Activated CD8-positive, alpha-beta T cell treated with anti-CD3 and anti-CD28 coated beads for 36 hours (primary cell): ENCODE measurements around the gene CEACAM20. TPM values are rescaled to one million over a fixed set of nuclear protein-coding genes. Genes with fewer than 3 reads are reported as not detected.
"Not testable (repeated sequence)": the region's sequence is repeated elsewhere in the genome, so short reads cannot be mapped to it uniquely, and the experiment has no call there.

Source experiments
- ATAC-seq: fragments of 200-7000 bp; cut with Tn5 transposase; one replicate; pipeline ENCODE4 v1.10.0; 2021; ENCODE audit warnings: mild to moderate bottlenecking, moderate library complexity
- CTCF ChIA-PET: fragments of 350-600 bp; sonication (Branson Sonifier 250); formaldehyde crosslinking; loops from one replicate; lab custom pipeline; 2021; ENCODE audit warnings: antibody characterized with exemption; lab: Charles Lee
- POLR2A ChIA-PET: fragments of 350-600 bp; sonication (Branson Sonifier 250); formaldehyde crosslinking; loops from one replicate; lab custom pipeline; 2021; ENCODE audit warnings: antibody characterized with exemption; lab: Charles Lee
- DNase-seq: peaks from one replicate; pipeline ENCODE4 v3.0.0-alpha.2; 2020
- H3K27ac Mint-ChIP-seq: one replicate; pipeline ENCODE4 v1.8.0; 2021; ENCODE audit warnings: mild to moderate bottlenecking, mixed read lengths
- H3K27me3 Mint-ChIP-seq: one replicate; pipeline ENCODE4 v1.8.0; 2021; ENCODE audit warnings: mixed read lengths
- H3K36me3 Mint-ChIP-seq: one replicate; pipeline ENCODE4 v1.8.0; 2021; ENCODE audit warnings: low read depth, mixed read lengths
- H3K4me1 Mint-ChIP-seq: one replicate; pipeline ENCODE4 v1.8.0; 2021; ENCODE audit warnings: low read depth, mixed read lengths
- H3K4me3 Mint-ChIP-seq: one replicate; pipeline ENCODE4 v1.8.0; 2021; ENCODE audit warnings: mild to moderate bottlenecking, moderate library complexity, mixed read lengths
- H3K9me3 Mint-ChIP-seq: one replicate; pipeline ENCODE4 v1.8.0; 2021; ENCODE audit warnings: mixed read lengths
- CTCF ChIP-seq: fragments of 200-600 bp; IDR thresholded peaks from one replicate; pipeline ENCODE4 v1.8.0; 2022; ENCODE audit warnings: antibody characterized with exemption, mild to moderate bottlenecking
- intact Hi-C: fragments of 100-400 bp; cut with micrococcal nuclease; formaldehyde crosslinking; loops from one replicate; pipeline ENCODE4 v1.10.0; 2022
- total RNA-seq, 2 experiments: library from RNA; stranded (reverse); gene quantifications; one replicate each; pipeline ENCODE4 v1.2.3, GENCODE V29; 2021

Gene CEACAM20
- total RNA-seq, 2 experiments from 2014 or later: not detected

- ATAC-seq (no peak), DNase-seq (peak; percentile 75)
- H3K9me3 Mint-ChIP-seq: no peaks in the 10 kb centered on the region
- CTCF ChIA-PET: interaction anchor here (0.6 to 2.5 kb wide), 32 partner anchors 8 to 475 kb away, joined by 3 to 58 read pairs (median 4); partner anchors contain the start of genes CEACAM20 and IGSF23
- POLR2A ChIA-PET: interaction anchor here (1.0 kb wide), 1 partner anchor 106 kb away, joined by 3 read pairs; no protein-coding TSS in a partner anchor
- no peaks in the 10 kb centered on the region for H3K36me3 Mint-ChIP-seq
- intact Hi-C loops: no loop called here
- no peaks in the 10 kb centered on the region for H3K27me3 Mint-ChIP-seq
- H3K4me1 Mint-ChIP-seq: no peaks in the 10 kb centered on the region
- H3K4me3 Mint-ChIP-seq: no peak overlapping the region
- TF ChIP-seq CTCF: peak; percentile 83
- H3K27ac Mint-ChIP-seq: no peak overlapping the region
Observed at GRCh38 chr19:44570984-44571684, 41.7 kb upstream of the CEACAM20 start.

- no peak for TF ChIP-seq CTCF
- H3K9me3 Mint-ChIP-seq: no peaks in the 10 kb centered on the region
- no peak for ATAC-seq
- intact Hi-C loops: no loop called here
- no peak overlapping the region for H3K4me3 Mint-ChIP-seq
- POLR2A ChIA-PET: no interaction called here
- peaks cover 4% of the 10 kb centered on the region for H3K27me3 Mint-ChIP-seq
- CTCF ChIA-PET: interaction anchor here (0.7 to 2.5 kb wide), 31 partner anchors 8 to 395 kb away, joined by 3 to 58 read pairs (median 4); partner anchors contain the start of genes CEACAM20 and IGSF23
- no peaks in the 10 kb centered on the region for H3K36me3 Mint-ChIP-seq
- H3K4me1 Mint-ChIP-seq: no peaks in the 10 kb centered on the region
- H3K27ac Mint-ChIP-seq: no peak overlapping the region
- DNase-seq: no peak
Observed at GRCh38 chr19:44570603-44570983, 41.1 kb upstream of the CEACAM20 start.

- Mint-ChIP-seq H3K27ac (no peak overlapping the region), H3K27me3 (peaks cover 6% of the 10 kb centered on the region), H3K36me3 (no peaks in the 10 kb centered on the region), H3K4me1 (no peaks in the 10 kb centered on the region), H3K4me3 (no peak overlapping the region), H3K9me3 (no peaks in the 10 kb centered on the region)
- CTCF ChIA-PET: no interaction called here
- intact Hi-C loops: no loop called here
- no peak for ATAC-seq
- no peak for DNase-seq
- no peak for TF ChIP-seq CTCF
- POLR2A ChIA-PET: no interaction called here
Observed at GRCh38 chr19:44567745-44568144, 38.3 kb upstream of the CEACAM20 start.

GRCh38 chr19:44566984-44567383 is 37.5 kb upstream of the CEACAM20 start:
- H3K27me3 Mint-ChIP-seq: peaks cover 6% of the 10 kb centered on the region
- TF ChIP-seq CTCF: no peak
- CTCF ChIA-PET: no interaction called here
- no peaks in the 10 kb centered on the region for H3K9me3 Mint-ChIP-seq
- no peak overlapping the region for H3K27ac Mint-ChIP-seq
- H3K4me1 Mint-ChIP-seq: no peaks in the 10 kb centered on the region
- ATAC-seq (no peak), DNase-seq (no peak)
- POLR2A ChIA-PET: no interaction called here
- H3K36me3 Mint-ChIP-seq: no peaks in the 10 kb centered on the region
- no peak overlapping the region for H3K4me3 Mint-ChIP-seq
- intact Hi-C loops: no loop called here

GRCh38 chr19:44563086-44563655 is 33.7 kb upstream of the CEACAM20 start:
- H3K27me3 Mint-ChIP-seq, H3K27ac Mint-ChIP-seq, POLR2A ChIA-PET, H3K9me3 Mint-ChIP-seq, H3K4me3 Mint-ChIP-seq, H3K36me3 Mint-ChIP-seq, ATAC-seq, intact Hi-C loops, DNase-seq, H3K4me1 Mint-ChIP-seq: not testable (repeated sequence)
- CTCF ChIA-PET: interaction anchor here (0.7 kb wide), 1 partner anchor 8 kb away, joined by 3 read pairs; no protein-coding TSS in a partner anchor
